Measurements from ENCODE around the gene TEKT5. TPM values are rescaled to one million over a fixed set of nuclear protein-coding genes. Genes with fewer than 3 reads are reported as not detected.

The TEKT5 gene
- total RNA-seq, 3 donors from 2014 or later = not detected

GRCh38 chr16:10678655-10679054 is 16.1 kb downstream of the TEKT5 start:
- TF ChIP-seq POLR2AphosphoS5 (IDR thresholded peaks at IDR 0.05) = no peak
- no peak for TF ChIP-seq POLR2A (IDR thresholded peaks at IDR 0.05)
- TF ChIP-seq, protein P1, sequence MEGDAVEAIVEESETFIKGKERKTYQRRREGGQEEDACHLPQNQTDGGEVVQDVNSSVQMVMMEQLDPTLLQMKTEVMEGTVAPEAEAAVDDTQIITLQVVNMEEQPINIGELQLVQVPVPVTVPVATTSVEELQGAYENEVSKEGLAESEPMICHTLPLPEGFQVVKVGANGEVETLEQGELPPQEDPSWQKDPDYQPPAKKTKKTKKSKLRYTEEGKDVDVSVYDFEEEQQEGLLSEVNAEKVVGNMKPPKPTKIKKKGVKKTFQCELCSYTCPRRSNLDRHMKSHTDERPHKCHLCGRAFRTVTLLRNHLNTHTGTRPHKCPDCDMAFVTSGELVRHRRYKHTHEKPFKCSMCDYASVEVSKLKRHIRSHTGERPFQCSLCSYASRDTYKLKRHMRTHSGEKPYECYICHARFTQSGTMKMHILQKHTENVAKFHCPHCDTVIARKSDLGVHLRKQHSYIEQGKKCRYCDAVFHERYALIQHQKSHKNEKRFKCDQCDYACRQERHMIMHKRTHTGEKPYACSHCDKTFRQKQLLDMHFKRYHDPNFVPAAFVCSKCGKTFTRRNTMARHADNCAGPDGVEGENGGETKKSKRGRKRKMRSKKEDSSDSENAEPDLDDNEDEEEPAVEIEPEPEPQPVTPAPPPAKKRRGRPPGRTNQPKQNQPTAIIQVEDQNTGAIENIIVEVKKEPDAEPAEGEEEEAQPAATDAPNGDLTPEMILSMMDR (IDR thresholded peaks at IDR 0.05) = no peak
- H3K4me3 ChIP-seq = no peak overlapping the region
- no peaks in the 10 kb centered on the region for H3K36me3 ChIP-seq
- H3K27ac ChIP-seq = no peak overlapping the region
- no peaks in the 10 kb centered on the region for H3K27me3 ChIP-seq
- no peaks in the 10 kb centered on the region for H3K9me3 ChIP-seq
- intact Hi-C loops (cut with DNase I; ENCODE audit: low total_unique reads) = no loop called here
- no peak for DNase-seq (ENCODE audit: low spot score in 2 of 2)
- no peaks in the 10 kb centered on the region for H3K4me1 ChIP-seq

DNA sequence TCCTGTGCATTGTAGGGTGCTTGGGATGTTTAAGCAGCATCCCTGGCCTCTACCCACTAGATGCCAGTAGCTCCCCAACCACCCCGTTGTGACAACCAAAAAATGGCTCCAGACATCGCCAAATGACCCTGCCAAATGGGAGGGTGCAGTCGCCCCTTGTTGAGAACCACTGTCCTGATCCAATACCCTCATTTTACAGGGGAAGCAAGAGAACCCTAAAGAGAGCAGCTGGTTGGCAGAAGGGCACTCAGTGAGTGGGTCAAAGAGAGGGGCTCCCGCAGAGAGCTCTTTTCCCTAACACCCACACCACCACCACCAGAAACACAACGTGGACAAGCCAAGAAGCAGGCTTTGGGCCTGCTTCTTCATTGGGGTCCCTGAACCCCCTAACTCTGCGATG is 18.4 kb downstream of the TEKT5 start:
- H3K9me3 ChIP-seq = no peaks in the 10 kb centered on the region
- TF ChIP-seq POLR2A (IDR thresholded peaks at IDR 0.05) (no peak), POLR2AphosphoS5 (IDR thresholded peaks at IDR 0.05) (no peak)
- TF ChIP-seq, protein P1 (IDR thresholded peaks at IDR 0.05) = no peak
- no peaks in the 10 kb centered on the region for H3K27me3 ChIP-seq
- no peak overlapping the region for H3K27ac ChIP-seq
- no peak overlapping the region for H3K4me3 ChIP-seq
- no peak for DNase-seq (ENCODE audit: low spot score in 2 of 2)
- intact Hi-C loops (cut with DNase I; ENCODE audit: low total_unique reads) = no loop called here
- no peaks in the 10 kb centered on the region for H3K36me3 ChIP-seq
- no peaks in the 10 kb centered on the region for H3K4me1 ChIP-seq

DNA sequence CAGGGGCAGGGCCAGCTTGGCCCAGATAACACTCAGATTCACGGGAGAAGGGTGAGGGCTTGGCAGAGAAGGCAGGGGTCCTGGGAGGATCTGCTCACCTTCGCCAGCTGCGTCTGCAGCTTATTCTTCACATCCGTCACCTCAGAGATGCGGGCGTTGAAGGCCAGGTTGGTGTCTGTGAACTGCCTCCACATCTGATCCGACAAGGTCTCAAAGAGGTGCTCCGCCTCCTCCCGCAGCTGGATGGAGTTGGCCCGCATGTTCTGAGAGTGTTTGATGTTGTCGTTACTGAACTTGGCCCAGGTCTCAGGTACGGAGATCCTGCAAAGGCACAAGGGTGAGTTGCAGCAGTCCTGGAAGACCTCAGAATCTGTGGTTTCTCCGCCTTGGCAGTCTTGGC is 18.9 kb downstream of the TEKT5 start:
- TF ChIP-seq POLR2AphosphoS5 (IDR thresholded peaks at IDR 0.05) (no peak), POLR2A (IDR thresholded peaks at IDR 0.05) (no peak)
- TF ChIP-seq, protein P1 (IDR thresholded peaks at IDR 0.05) = no peak
- Histone ChIP-seq H3K4me3 (no peak overlapping the region), H3K9me3 (no peaks in the 10 kb centered on the region), H3K4me1 (no peaks in the 10 kb centered on the region), H3K27ac (no peak overlapping the region), H3K36me3 (no peaks in the 10 kb centered on the region), H3K27me3 (no peaks in the 10 kb centered on the region)
- no peak for DNase-seq (ENCODE audit: low spot score in 2 of 2)
- intact Hi-C loops (cut with DNase I; ENCODE audit: low total_unique reads) = no loop called here

GRCh38 chr16:10675216-10675615 is 19.5 kb downstream of the TEKT5 start:
- no peaks in the 10 kb centered on the region for H3K9me3 ChIP-seq
- intact Hi-C loops (cut with DNase I; ENCODE audit: low total_unique reads) = no loop called here

GRCh38 chr16:10671729-10672128 is 23.0 kb downstream of the TEKT5 start:
- no peak for DNase-seq (ENCODE audit: low spot score in 2 of 2)
- TF ChIP-seq POLR2AphosphoS5 (IDR thresholded peaks at IDR 0.05) (no peak), POLR2A (IDR thresholded peaks at IDR 0.05) (no peak)
- TF ChIP-seq, protein P1 (IDR thresholded peaks at IDR 0.05) = no peak
- H3K4me1 ChIP-seq = no peaks in the 10 kb centered on the region
- H3K4me3 ChIP-seq = no peak overlapping the region
- no peak overlapping the region for H3K27ac ChIP-seq
- H3K36me3 ChIP-seq = no peaks in the 10 kb centered on the region
- intact Hi-C loops (cut with DNase I; ENCODE audit: low total_unique reads) = no loop called here
- H3K27me3 ChIP-seq = no peaks in the 10 kb centered on the region
- H3K9me3 ChIP-seq = no peaks in the 10 kb centered on the region

More at GRCh38 chr16:10675216-10675615, 19.5 kb downstream of the TEKT5 start:
- Histone ChIP-seq H3K4me3 (no peak overlapping the region), H3K27me3 (no peaks in the 10 kb centered on the region), H3K36me3 (no peaks in the 10 kb centered on the region), H3K27ac (no peak overlapping the region), H3K4me1 (no peaks in the 10 kb centered on the region)
- no peak for DNase-seq (ENCODE audit: low spot score in 2 of 2)
- TF ChIP-seq POLR2AphosphoS5 (IDR thresholded peaks at IDR 0.05) = no peak
- no peak for TF ChIP-seq POLR2A (IDR thresholded peaks at IDR 0.05)
- TF ChIP-seq, protein P1 (IDR thresholded peaks at IDR 0.05) = no peak

Data from breast epithelium (tissue), 4 donors.